Measurements from ENCODE around the gene DEPDC5.
A peak's percentile ranks its signal among the peaks of the same experiment; 100 is the strongest.

Gene DEPDC5

GRCh38 chr22:31923136-31923535 lies 169.3 kb downstream of the DEPDC5 start:
- Histone ChIP-seq H3K79me2 (ENCODE audit: control insufficient read depth, low read length) (no peaks in the 10 kb centered on the region), H3K27me3 (ENCODE audit: control insufficient read depth, low read length) (peaks cover 6% of the 10 kb centered on the region; the same call in 1 of the 2 replicates), H3K9me3 (ENCODE audit: control insufficient read depth, insufficient read depth, low read length) (no peaks in the 10 kb centered on the region), H3K4me1 (ENCODE audit: control insufficient read depth, low read length) (peaks cover 17% of the 10 kb centered on the region), H4K20me1 (ENCODE audit: control insufficient read depth, insufficient read depth, low read depth, low read length) (no peaks in the 10 kb centered on the region), H3K4me2 (ENCODE audit: low read length) (peak overlapping the region; percentile 22; the same call in 1 of the 2 replicates), H3F3A (ENCODE audit: control insufficient read depth, insufficient read depth) (peaks cover 3% of the 10 kb centered on the region; the same call in 1 of the 2 replicates), H3K4me3 (ENCODE audit: low read length) (no peak overlapping the region), H3K36me3 (ENCODE audit: control insufficient read depth, low read length) (no peaks in the 10 kb centered on the region), H3K27ac (ENCODE audit: low read depth, low read length) (no peak overlapping the region), H3K9me2 (replicated peaks; ENCODE audit: control insufficient read depth, low read length) (no peaks in the 10 kb centered on the region)
- no peak for TF ChIP-seq CTCF (IDR thresholded peaks at IDR 0.05; ENCODE audit: low read depth, low read length, poor library complexity, severe bottlenecking)
- no peak for TF ChIP-seq EZH2phosphoT487 (IDR thresholded peaks at IDR 0.05; ENCODE audit: borderline replicate concordance, low read length)

- no peaks in the 10 kb centered on the region for H3K36me3 ChIP-seq (ENCODE audit: control insufficient read depth, low read length)
- no peak for TF ChIP-seq EZH2phosphoT487 (IDR thresholded peaks at IDR 0.05; ENCODE audit: borderline replicate concordance, low read length)
- no peak for TF ChIP-seq CTCF (IDR thresholded peaks at IDR 0.05; ENCODE audit: low read depth, low read length, poor library complexity, severe bottlenecking)
- no peaks in the 10 kb centered on the region for H4K20me1 ChIP-seq (ENCODE audit: control insufficient read depth, insufficient read depth, low read depth, low read length)
- no peaks in the 10 kb centered on the region for H3K79me2 ChIP-seq (ENCODE audit: control insufficient read depth, low read length)
- H3K27ac ChIP-seq (ENCODE audit: low read depth, low read length), result no peak overlapping the region
- peaks cover 3% of the 10 kb centered on the region; the same call in 1 of the 2 replicates for H3F3A ChIP-seq (ENCODE audit: control insufficient read depth, insufficient read depth)
- H3K4me1 ChIP-seq (ENCODE audit: control insufficient read depth, low read length), result peaks cover 17% of the 10 kb centered on the region
- no peak overlapping the region for H3K4me2 ChIP-seq (ENCODE audit: low read length)
- H3K9me3 ChIP-seq (ENCODE audit: control insufficient read depth, insufficient read depth, low read length), result no peaks in the 10 kb centered on the region
- H3K4me3 ChIP-seq (ENCODE audit: low read length), result no peak overlapping the region
- no peaks in the 10 kb centered on the region for H3K9me2 ChIP-seq (replicated peaks; ENCODE audit: control insufficient read depth, low read length)
- peaks cover 7% of the 10 kb centered on the region; the same call in 1 of the 2 replicates for H3K27me3 ChIP-seq (ENCODE audit: control insufficient read depth, low read length)
Observed at GRCh38 chr22:31923747-31924146, 169.9 kb downstream of the DEPDC5 start.

- H3K27me3 ChIP-seq (ENCODE audit: control insufficient read depth, low read length), result peaks cover 7% of the 10 kb centered on the region; the same call in 1 of the 2 replicates
- no peaks in the 10 kb centered on the region for H3K9me2 ChIP-seq (replicated peaks; ENCODE audit: control insufficient read depth, low read length)
- H3K9me3 ChIP-seq (ENCODE audit: control insufficient read depth, insufficient read depth, low read length), result no peaks in the 10 kb centered on the region
- H3K4me3 ChIP-seq (ENCODE audit: low read length), result no peak overlapping the region
- no peaks in the 10 kb centered on the region for H4K20me1 ChIP-seq (ENCODE audit: control insufficient read depth, insufficient read depth, low read depth, low read length)
- no peaks in the 10 kb centered on the region for H3K79me2 ChIP-seq (ENCODE audit: control insufficient read depth, low read length)
- TF ChIP-seq EZH2phosphoT487 (IDR thresholded peaks at IDR 0.05; ENCODE audit: borderline replicate concordance, low read length), result no peak
- TF ChIP-seq CTCF (IDR thresholded peaks at IDR 0.05; ENCODE audit: low read depth, low read length, poor library complexity, severe bottlenecking), result no peak
- peaks cover 17% of the 10 kb centered on the region for H3K4me1 ChIP-seq (ENCODE audit: control insufficient read depth, low read length)
- no peak overlapping the region for H3K4me2 ChIP-seq (ENCODE audit: low read length)
- H3K27ac ChIP-seq (ENCODE audit: low read depth, low read length), result no peak overlapping the region
- H3K36me3 ChIP-seq (ENCODE audit: control insufficient read depth, low read length), result no peaks in the 10 kb centered on the region
- peaks cover 3% of the 10 kb centered on the region; the same call in 1 of the 2 replicates for H3F3A ChIP-seq (ENCODE audit: control insufficient read depth, insufficient read depth)
Observed at GRCh38 chr22:31925056-31925455, 171.2 kb downstream of the DEPDC5 start.
